Liver (tissue), 3 donors: ENCODE results near the gene ST6GALNAC2.

Experiments
- GABPA ChIP-seq, 2 donors: IDR thresholded peaks in 1 of 2; conservative IDR thresholded peaks in 1 of 2; 2 replicates each; pipeline ENCODE4 v1.6.1; 2016; ENCODE audit warnings: antibody characterized with exemption in 2 of 2, mild to moderate bottlenecking in 1 of 2, moderate library complexity in 1 of 2
- JUND ChIP-seq, 2 donors: IDR thresholded peaks; 2 replicates each; pipeline ENCODE4 v1.6.1; 2016; ENCODE audit warnings: antibody characterized with exemption in 2 of 2
- MAX ChIP-seq: IDR thresholded peaks from 2 replicates; pipeline ENCODE4 v1.6.1; 2016; ENCODE audit warnings: antibody characterized with exemption
- RAD21 ChIP-seq, 2 donors: IDR thresholded peaks; 2 replicates each; pipeline ENCODE4 v1.6.1; 2016; ENCODE audit warnings: antibody characterized with exemption in 2 of 2, mild to moderate bottlenecking in 2 of 2
- REST ChIP-seq: IDR thresholded peaks from 2 replicates; pipeline ENCODE4 v1.6.1; 2016; ENCODE audit warnings: antibody characterized with exemption, mild to moderate bottlenecking
- TAF1 ChIP-seq: conservative IDR thresholded peaks from 2 replicates; pipeline ENCODE4 v1.6.1; 2016; ENCODE audit warnings: antibody characterized with exemption, mild to moderate bottlenecking
- TF ChIP-seq, protein P1 (sequence below): fragments of 150-350 bp; IDR thresholded peaks from 2 replicates; pipeline ENCODE4 v1.5.1; 2017; ENCODE audit warnings: improper control_type of control experiment, low read depth, low read length; ENCODE audit not compliant: missing input control
- donor health status: healthy.
- donor health status: healthy.

DNA sequence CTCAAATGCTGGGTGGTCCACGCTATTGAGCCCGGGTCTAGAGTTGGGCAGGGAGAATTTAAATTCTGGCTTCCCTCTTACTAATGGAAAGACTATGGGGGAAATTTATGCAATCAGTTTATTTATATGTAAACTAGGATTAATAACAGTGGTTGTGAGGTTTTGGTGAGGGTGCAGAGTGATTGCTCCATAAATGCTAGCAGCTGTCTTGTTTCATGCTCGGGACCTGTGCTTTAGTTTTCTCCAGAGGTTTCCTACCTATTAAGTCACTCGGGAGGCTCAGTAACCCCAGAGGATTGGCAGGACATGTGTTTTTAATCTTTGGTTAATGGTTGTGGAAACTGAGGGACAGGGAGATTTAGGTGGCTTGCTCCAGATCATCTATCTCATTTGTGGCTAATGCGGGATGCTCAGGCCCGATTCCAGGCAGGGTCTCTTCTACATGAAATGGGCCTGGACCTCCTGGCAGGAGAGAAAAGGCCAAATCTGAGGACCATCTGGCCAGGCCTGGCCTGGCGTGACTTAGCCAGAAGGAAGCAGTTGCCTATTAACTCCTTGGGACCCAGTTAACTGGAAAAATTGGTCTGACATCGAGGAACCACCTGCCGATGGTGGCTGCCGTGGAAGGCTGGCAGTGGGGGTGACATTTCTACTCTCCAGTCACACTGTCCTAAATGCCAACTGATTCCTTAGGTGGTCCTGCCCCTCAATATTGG, 43.8 kb downstream of the ST6GALNAC2 start:
- TF ChIP-seq, protein P1, sequence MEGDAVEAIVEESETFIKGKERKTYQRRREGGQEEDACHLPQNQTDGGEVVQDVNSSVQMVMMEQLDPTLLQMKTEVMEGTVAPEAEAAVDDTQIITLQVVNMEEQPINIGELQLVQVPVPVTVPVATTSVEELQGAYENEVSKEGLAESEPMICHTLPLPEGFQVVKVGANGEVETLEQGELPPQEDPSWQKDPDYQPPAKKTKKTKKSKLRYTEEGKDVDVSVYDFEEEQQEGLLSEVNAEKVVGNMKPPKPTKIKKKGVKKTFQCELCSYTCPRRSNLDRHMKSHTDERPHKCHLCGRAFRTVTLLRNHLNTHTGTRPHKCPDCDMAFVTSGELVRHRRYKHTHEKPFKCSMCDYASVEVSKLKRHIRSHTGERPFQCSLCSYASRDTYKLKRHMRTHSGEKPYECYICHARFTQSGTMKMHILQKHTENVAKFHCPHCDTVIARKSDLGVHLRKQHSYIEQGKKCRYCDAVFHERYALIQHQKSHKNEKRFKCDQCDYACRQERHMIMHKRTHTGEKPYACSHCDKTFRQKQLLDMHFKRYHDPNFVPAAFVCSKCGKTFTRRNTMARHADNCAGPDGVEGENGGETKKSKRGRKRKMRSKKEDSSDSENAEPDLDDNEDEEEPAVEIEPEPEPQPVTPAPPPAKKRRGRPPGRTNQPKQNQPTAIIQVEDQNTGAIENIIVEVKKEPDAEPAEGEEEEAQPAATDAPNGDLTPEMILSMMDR = no peak
- TF ChIP-seq RAD21 (IDR thresholded peaks at IDR 0.05) = no peak
- TF ChIP-seq REST = no peak
- TF ChIP-seq GABPA (IDR thresholded peaks at IDR 0.05 in 1 of 2, conservative IDR thresholded peaks at IDR 0.05 in 1 of 2) = no peak
- TF ChIP-seq TAF1 = no peak
- no peak for TF ChIP-seq MAX
- no peak for TF ChIP-seq JUND (IDR thresholded peaks at IDR 0.05)
